Lower leg skin (tissue), 3 donors: ENCODE data around the gene DTX2.
"Not testable (repeated sequence)": the region's sequence is repeated elsewhere in the genome, so short reads cannot be mapped to it uniquely, and the experiment has no call there.

ENCODE experiments used
- POLR2A ChIP-seq, 2 donors: fragments of 450-650 bp; IDR thresholded peaks; one replicate each; pipeline ENCODE4 v1.6.1; 2016 to 2017; ENCODE audit warnings: antibody characterized with exemption in 2 of 2, mild to moderate bottlenecking in 1 of 2, moderate library complexity in 1 of 2
- TF ChIP-seq, protein P1 (sequence below), 3 donors: fragments of 450-650 bp; IDR thresholded peaks; one replicate each; pipeline ENCODE4 v1.5.1; 2016; ENCODE audit warnings: antibody characterized with exemption in 3 of 3, mild to moderate bottlenecking in 3 of 3, moderate library complexity in 2 of 3

DNA sequence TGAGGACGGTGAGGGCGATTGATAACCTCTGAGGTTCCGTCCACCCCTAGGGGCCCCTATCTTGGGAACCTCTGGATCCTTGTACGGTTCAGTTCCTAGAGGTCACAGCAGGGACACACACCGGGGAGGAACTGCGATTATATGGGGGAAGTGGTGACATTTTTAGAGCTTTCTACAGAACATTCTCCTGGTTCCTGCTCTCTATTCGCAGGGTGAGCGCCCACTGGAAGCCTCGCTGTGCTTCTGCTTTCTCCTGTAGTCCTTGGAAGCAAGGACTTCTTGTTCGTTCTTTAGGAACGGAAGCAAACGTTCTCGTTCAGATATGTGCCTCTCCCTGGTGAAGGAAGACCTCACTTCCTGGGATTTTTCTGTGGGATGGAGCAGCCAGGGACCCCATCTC, 26.5 kb downstream of the DTX2 start:
- TF ChIP-seq POLR2A (IDR thresholded peaks at IDR 0.05) = not testable (repeated sequence)
- TF ChIP-seq, protein P1, sequence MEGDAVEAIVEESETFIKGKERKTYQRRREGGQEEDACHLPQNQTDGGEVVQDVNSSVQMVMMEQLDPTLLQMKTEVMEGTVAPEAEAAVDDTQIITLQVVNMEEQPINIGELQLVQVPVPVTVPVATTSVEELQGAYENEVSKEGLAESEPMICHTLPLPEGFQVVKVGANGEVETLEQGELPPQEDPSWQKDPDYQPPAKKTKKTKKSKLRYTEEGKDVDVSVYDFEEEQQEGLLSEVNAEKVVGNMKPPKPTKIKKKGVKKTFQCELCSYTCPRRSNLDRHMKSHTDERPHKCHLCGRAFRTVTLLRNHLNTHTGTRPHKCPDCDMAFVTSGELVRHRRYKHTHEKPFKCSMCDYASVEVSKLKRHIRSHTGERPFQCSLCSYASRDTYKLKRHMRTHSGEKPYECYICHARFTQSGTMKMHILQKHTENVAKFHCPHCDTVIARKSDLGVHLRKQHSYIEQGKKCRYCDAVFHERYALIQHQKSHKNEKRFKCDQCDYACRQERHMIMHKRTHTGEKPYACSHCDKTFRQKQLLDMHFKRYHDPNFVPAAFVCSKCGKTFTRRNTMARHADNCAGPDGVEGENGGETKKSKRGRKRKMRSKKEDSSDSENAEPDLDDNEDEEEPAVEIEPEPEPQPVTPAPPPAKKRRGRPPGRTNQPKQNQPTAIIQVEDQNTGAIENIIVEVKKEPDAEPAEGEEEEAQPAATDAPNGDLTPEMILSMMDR (IDR thresholded peaks at IDR 0.05) = not testable (repeated sequence)
